NCI-H2227 (cell line): ENCODE data around the gene KCNQ5.
"Not testable (repeated sequence)": the region's sequence is repeated elsewhere in the genome, so short reads cannot be mapped to it uniquely, and the experiment has no call there.

Experiments
- DNase-seq: peaks from one replicate; lab custom pipeline; 2025; ENCODE audit not compliant: unreplicated experiment; lab: John Stamatoyannopoulos, UW

The KCNQ5 gene

DNA sequence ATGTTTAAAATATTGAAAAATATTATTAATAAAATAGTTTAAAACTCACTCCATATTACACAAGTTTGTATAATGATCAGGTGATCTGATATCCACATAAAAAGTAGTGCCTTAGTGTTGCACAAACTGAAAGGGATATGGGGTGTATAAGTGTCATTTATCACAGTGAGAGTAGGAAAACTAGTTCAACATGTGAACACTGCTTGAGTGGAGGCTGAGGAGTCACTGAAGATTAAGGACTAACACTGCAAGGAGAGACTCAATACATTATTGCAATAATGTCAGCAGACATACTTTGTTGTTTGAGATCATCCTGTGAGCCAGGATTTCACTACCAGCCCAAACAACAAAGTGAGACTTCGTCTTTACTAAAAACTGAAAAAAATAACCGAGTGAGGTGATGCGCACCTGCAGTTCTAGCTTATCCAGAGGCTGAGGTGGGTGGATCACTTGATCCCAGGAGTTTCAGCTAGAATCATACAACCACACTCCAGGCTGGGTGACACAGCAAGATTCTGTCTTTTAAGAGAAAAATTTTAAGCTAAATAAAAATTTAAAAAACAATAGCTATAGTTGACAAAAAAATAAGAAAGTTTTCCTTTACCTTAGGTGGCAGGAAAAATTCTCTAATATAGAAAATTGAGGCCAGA is 605.9 kb downstream of the KCNQ5 start:
- DNase-seq = no peak

DNA sequence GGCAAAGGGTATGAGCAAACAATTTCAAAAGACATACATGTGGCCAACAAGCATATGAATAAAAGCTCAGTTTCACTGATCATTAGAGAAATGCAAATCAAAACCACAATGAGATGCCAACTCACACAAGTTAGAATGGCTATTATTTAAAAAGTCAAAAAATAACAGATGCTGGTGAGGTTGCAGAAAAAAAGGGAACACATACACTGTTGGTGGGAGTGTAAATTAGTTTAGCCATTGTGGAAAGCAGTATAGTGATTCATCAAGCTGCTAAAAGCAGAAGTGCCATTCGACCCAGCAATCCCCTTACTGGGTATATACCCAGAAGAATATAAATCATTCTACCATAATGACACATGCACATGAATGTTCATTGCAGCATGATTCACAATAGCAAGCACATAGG is 610.1 kb downstream of the KCNQ5 start:
- no peak for DNase-seq

DNA sequence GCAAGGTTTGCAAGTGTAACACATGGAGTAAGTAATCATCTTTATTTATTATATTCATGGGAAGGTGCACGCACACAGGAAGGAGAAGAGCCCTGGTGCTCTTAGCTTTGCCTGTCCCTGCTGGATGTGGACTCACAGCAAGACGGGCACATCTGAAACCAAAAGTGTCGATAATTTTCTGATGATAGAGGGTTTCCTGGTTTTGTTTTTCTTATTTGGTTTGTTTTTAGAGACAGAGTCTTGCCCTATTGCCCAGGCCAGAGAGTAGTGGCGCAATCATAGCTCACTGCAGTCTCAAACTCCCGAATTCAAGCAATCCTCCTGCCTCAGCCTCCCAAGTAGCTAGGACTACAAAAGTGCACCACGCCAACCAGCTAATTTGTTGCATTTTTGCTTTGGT is 611.2 kb downstream of the KCNQ5 start:
- DNase-seq = no peak

DNA sequence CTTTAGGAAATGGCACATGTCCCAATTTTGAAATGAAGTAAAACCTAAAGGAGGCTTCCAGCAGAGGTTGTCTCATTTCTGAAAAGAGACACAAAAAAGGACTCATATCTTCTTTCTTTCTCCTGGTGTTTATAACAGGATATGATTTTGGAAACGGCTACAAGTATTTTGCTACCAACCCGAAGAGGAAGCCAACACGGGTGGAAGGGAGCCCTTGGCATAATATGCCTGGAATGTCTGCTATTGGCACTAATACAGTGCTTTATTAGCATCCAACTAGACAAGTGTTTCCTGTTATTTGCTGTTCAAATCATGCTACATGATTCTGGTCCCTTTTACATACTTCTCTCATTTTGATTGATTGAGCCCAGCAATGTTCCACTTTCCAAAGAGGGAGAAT is 612.1 kb downstream of the KCNQ5 start:
- not testable (repeated sequence) for DNase-seq

DNA sequence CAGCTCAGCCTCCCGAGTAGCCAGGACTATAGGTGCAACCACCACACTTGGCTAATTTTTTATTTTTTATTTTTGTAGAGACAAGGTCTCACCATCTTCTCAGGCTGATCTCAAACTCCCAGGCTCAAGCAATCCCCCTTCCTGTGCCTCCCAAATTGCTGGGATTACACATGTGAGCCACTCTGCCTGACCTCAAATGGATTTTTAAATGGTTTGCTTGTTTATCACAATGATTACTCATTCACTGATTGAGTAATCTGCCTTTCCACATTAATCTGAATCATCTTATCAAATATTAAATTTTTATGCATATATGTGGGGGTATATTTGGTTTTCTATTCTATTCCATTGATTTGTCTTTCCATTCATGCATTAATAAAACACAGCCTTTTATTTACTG is 612.9 kb downstream of the KCNQ5 start:
- no peak for DNase-seq

DNA sequence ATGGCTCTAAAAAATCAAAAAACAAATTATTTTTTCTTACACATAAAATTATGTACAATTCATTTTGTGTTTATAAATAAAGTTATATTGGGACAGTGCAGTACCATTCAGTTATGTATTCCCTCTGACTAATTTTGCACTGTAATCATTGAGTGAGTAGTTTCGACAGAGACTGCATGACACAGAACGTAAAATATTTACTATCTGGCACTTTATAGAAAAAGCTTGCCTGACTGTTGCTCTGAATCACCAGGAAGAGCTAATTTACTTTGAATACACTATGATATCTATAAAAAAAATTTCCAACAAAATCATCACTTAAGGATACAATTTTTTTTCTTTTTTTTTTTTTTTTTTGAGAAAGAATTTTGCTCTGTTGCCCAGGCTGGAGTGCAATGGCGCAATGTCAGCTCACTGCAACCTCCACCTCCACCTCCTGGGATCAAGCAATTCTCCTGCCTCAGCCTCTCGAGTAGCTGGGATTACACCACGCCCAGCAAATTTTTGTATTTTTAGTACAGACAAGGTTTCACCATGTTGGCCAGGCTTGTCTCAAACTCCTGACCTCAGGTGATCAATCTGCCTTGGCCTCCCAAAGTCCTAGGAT is 614.4 kb downstream of the KCNQ5 start:
- no peak for DNase-seq

DNA sequence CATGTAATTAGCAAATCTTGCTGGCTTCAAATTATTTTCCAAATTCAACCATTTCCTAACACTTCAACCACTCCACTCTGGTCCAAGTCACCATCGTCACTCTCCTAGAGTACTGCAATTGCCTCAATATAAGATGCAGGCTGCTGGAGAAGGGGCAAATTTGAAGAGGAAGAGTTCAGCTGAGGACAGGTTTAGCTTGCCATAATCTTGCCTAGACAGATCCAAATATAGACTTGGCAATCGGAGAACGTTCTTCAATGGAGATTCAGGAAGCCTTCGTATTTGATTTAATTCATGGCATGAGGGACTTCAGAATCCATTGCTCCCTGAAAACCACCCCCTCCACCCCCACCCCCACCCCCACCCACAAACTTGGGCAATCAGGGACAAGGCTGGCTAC is 618.9 kb downstream of the KCNQ5 start:
- DNase-seq = no peak

DNA sequence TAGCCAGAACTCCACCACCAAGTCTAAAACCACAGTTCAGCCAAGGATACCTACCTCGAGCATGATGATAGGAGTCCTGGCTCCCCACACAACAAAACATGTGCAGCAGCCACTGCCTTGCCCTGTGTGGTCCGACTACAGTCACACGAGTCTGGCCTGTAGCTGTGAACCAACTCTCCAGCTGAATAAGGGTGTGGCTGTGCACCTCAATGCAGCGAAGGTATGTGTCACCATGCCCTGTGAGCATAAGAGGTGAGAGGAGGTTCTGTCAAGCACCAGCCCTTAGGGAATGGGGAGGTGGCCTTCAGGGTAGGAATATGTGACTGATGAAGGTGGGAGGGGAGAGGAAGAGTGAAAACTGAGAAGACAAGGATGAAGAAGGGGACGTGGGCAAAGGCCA is 620.1 kb downstream of the KCNQ5 start:
- no peak for DNase-seq
